Erythroblast (primary cell): Measurements from ENCODE around the gene BACH2.

Source experiments
- DNase-seq, 2 experiments: peaks; one replicate each; lab custom pipeline; 2025; lab: John Stamatoyannopoulos, UW
- GATA1 ChIP-seq: IDR thresholded peaks from 2 replicates; pipeline ENCODE4 v1.6.1; 2011; ENCODE audit warnings: low read depth, mild to moderate bottlenecking, control low read depth, low read length, moderate library complexity
- POLR2A ChIP-seq: IDR thresholded peaks from 2 replicates; pipeline ENCODE4 v1.6.1; 2011; ENCODE audit warnings: mild to moderate bottlenecking, low read length

Gene BACH2

GRCh38 chr6:90230548-90231215, 66.0 kb downstream of the BACH2 start:
- DNase-seq, result no peak
- TF ChIP-seq POLR2A (no peak), GATA1 (no peak)

- no peak for DNase-seq
- TF ChIP-seq POLR2A (no peak), GATA1 (no peak)
Observed at GRCh38 chr6:90229331-90230010, 67.2 kb downstream of the BACH2 start.

- DNase-seq, result no peak
- TF ChIP-seq POLR2A (no peak), GATA1 (no peak)
Observed at GRCh38 chr6:90227673-90228072, 69.0 kb downstream of the BACH2 start.

GRCh38 chr6:90227213-90227612, 69.4 kb downstream of the BACH2 start:
- TF ChIP-seq GATA1 (no peak), POLR2A (no peak)
- no peak for DNase-seq

GRCh38 chr6:90226257-90226656, 70.4 kb downstream of the BACH2 start:
- DNase-seq, result no peak

GRCh38 chr6:90224196-90224595, 72.4 kb downstream of the BACH2 start:
- TF ChIP-seq GATA1 (no peak), POLR2A (no peak)
- no peak for DNase-seq

More at GRCh38 chr6:90226257-90226656, 70.4 kb downstream of the BACH2 start:
- TF ChIP-seq GATA1 (no peak), POLR2A (no peak)

- peak; percentile 20 to 53 for DNase-seq
Observed at GRCh38 chr6:90222724-90223198, 73.9 kb downstream of the BACH2 start.

GRCh38 chr6:90222008-90222407, 74.6 kb downstream of the BACH2 start:
- TF ChIP-seq POLR2A, result no peak
- no peak for TF ChIP-seq GATA1
- no peak for DNase-seq

More at GRCh38 chr6:90222724-90223198, 73.9 kb downstream of the BACH2 start:
- no peak for TF ChIP-seq POLR2A
- no peak for TF ChIP-seq GATA1

- TF ChIP-seq POLR2A, result no peak
- peak in 1 of 2 experiments; percentile 5 for DNase-seq
Observed at GRCh38 chr6:90221403-90221802, 75.2 kb downstream of the BACH2 start.

GRCh38 chr6:90220273-90220672, 76.4 kb downstream of the BACH2 start:
- TF ChIP-seq GATA1, result no peak
- TF ChIP-seq POLR2A, result no peak
- DNase-seq, result no peak

GRCh38 chr6:90219209-90219985, 77.2 kb downstream of the BACH2 start:
- DNase-seq, result peak in 1 of 2 experiments; percentile 8
- no peak for TF ChIP-seq POLR2A
- no peak for TF ChIP-seq GATA1

- peak in 1 of 2 experiments; percentile 37 for DNase-seq
- TF ChIP-seq GATA1 (no peak), POLR2A (no peak)
Observed at GRCh38 chr6:90218959-90219208, 77.8 kb downstream of the BACH2 start.

- no peak for DNase-seq
- no peak for TF ChIP-seq POLR2A
Observed at GRCh38 chr6:90217506-90218127, 79.0 kb downstream of the BACH2 start.
